PC-9 (cell line): ENCODE data around the gene REC114. TPM values are rescaled to one million over a fixed set of nuclear protein-coding genes. Genes with fewer than 3 reads are reported as not detected.

ENCODE experiments used
- BruUV-seq: library from RNA; stranded (reverse); fragments of 400-500 nt; replicated peaks from 2 replicates; lab custom pipeline; 2021; lab: Mats Ljungman, UMichigan
- CTCF ChIA-PET: fragments of 300-600 bp; sonication (Branson Sonifier 250); formaldehyde crosslinking; loops from one replicate; lab custom pipeline; 2022; ENCODE audit warnings: antibody characterized with exemption; lab: Charles Lee
- POLR2A ChIA-PET: fragments of 300-600 bp; sonication (Branson Sonifier 250); formaldehyde crosslinking; loops from one replicate; lab custom pipeline; 2022; ENCODE audit warnings: antibody characterized with exemption; ENCODE audit not compliant: unreplicated experiment; lab: Charles Lee
- DNase-seq, 2 experiments: peaks; one replicate each; pipeline versions ENCODE4 v3.0.0 to v3.0.0-alpha.2; 2015 to 2022; ENCODE audit warnings: mixed read lengths in 1 of 2
- H2AFZ ChIP-seq: fragments of 200-600 bp; sonication (generic); 2 replicates; pipeline ENCODE4 v1.8.1; 2017; ENCODE audit warnings: antibody characterized with exemption
- H3F3A ChIP-seq: fragments of 200-600 bp; sonication (generic); 2 replicates; pipeline ENCODE4 v1.8.1; 2017; ENCODE audit warnings: antibody characterized with exemption, mild to moderate bottlenecking, low read depth; ENCODE audit not compliant: insufficient read depth
- H3K27ac ChIP-seq: fragments of 200-600 bp; sonication (generic); 2 replicates; pipeline ENCODE4 v1.6.1; 2016; ENCODE audit warnings: mixed run types
- H3K27me3 ChIP-seq: fragments of 200-600 bp; sonication (generic); 2 replicates; pipeline ENCODE4 v1.6.1; 2016; ENCODE audit warnings: low read depth, mixed run types; ENCODE audit not compliant: insufficient read depth
- H3K36me3 ChIP-seq: fragments of 200-600 bp; sonication (generic); 2 replicates; pipeline ENCODE4 v1.6.1; 2016; ENCODE audit warnings: low read depth, mixed run types
- H3K4me1 ChIP-seq: fragments of 200-600 bp; sonication (generic); replicated peaks from 2 replicates; pipeline ENCODE4 v1.6.1; 2016; ENCODE audit warnings: mixed run types; ENCODE audit not compliant: insufficient read depth
- H3K4me2 ChIP-seq: fragments of 200-600 bp; sonication (generic); 2 replicates; pipeline ENCODE4 v1.6.1; 2017; ENCODE audit warnings: mixed run types
- H3K4me3 ChIP-seq: fragments of 200-600 bp; sonication (generic); 2 replicates; pipeline ENCODE4 v1.6.1; 2016; ENCODE audit warnings: mixed run types
- H3K79me2 ChIP-seq: fragments of 200-600 bp; sonication (generic); 2 replicates; pipeline ENCODE4 v1.6.1; 2017; ENCODE audit warnings: low read depth, mixed run types
- H3K9me2 ChIP-seq: fragments of 200-600 bp; sonication (generic); 2 replicates; pipeline ENCODE4 v1.8.1; 2017; ENCODE audit warnings: mild to moderate bottlenecking; ENCODE audit not compliant: insufficient read depth
- H3K9me3 ChIP-seq: fragments of 200-600 bp; sonication (generic); 2 replicates; pipeline ENCODE4 v1.8.1; 2016; ENCODE audit warnings: low read depth; ENCODE audit not compliant: insufficient read depth
- H4K20me1 ChIP-seq: fragments of 200-600 bp; sonication (generic); 2 replicates; pipeline ENCODE4 v1.8.1; 2017; ENCODE audit not compliant: insufficient read depth
- EZH2 ChIP-seq: fragments of 200-600 bp; sonication (generic); IDR thresholded peaks from 2 replicates; pipeline ENCODE4 v1.8.0; 2017; ENCODE audit warnings: antibody characterized with exemption, low read depth
- intact Hi-C: fragments of 100-400 bp; cut with micrococcal nuclease; formaldehyde crosslinking; loops from one replicate; pipeline ENCODE4 v1.10.0; 2022; ENCODE audit not compliant: unreplicated experiment
- total RNA-seq: library from RNA; stranded (reverse); gene quantifications from 2 replicates; pipeline ENCODE4 v1.2.3, GENCODE V29; 2021
- TF ChIP-seq, protein P1 (sequence below): fragments of 200-600 bp; sonication (generic); conservative IDR thresholded peaks from 2 replicates; pipeline ENCODE4 v1.6.1; 2017; ENCODE audit warnings: mixed run types, antibody characterized with exemption, mild to moderate bottlenecking, moderate library complexity

REC114 gene
- total RNA-seq, 1 experiment from 2014 or later: not detected

DNA sequence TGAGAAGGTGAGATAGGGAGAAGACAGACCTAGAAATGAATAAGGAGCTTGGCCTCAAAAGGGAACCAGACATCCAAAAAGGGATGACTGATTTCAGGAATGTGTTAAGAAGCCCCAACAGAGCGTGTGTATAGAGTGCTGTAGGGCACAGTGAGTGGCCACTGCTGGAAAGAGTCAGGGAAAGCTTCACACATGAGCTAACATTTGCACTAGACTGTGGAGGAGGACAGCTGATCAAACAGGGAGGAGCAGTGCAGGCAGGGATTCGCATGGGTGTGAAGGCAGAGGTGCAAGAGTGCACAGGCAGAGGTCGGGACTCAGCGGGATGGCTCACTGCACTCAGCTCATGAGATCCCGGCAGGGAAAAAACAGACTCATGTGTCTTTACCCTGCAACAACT, 128.4 kb downstream of the REC114 start:
- Histone ChIP-seq H3K4me3 (no peak overlapping the region), H3K27ac (no peak overlapping the region), H2AFZ (no peak overlapping the region), H4K20me1 (peaks cover 8% of the 10 kb centered on the region; the same call in 1 of the 2 replicates), H3F3A (no peaks in the 10 kb centered on the region), H3K4me1 (no peaks in the 10 kb centered on the region), H3K9me3 (no peaks in the 10 kb centered on the region), H3K4me2 (no peak overlapping the region), H3K36me3 (peaks cover 31% of the 10 kb centered on the region), H3K9me2 (no peaks in the 10 kb centered on the region), H3K79me2 (no peaks in the 10 kb centered on the region), H3K27me3 (no peaks in the 10 kb centered on the region)
- TF ChIP-seq, protein P1, sequence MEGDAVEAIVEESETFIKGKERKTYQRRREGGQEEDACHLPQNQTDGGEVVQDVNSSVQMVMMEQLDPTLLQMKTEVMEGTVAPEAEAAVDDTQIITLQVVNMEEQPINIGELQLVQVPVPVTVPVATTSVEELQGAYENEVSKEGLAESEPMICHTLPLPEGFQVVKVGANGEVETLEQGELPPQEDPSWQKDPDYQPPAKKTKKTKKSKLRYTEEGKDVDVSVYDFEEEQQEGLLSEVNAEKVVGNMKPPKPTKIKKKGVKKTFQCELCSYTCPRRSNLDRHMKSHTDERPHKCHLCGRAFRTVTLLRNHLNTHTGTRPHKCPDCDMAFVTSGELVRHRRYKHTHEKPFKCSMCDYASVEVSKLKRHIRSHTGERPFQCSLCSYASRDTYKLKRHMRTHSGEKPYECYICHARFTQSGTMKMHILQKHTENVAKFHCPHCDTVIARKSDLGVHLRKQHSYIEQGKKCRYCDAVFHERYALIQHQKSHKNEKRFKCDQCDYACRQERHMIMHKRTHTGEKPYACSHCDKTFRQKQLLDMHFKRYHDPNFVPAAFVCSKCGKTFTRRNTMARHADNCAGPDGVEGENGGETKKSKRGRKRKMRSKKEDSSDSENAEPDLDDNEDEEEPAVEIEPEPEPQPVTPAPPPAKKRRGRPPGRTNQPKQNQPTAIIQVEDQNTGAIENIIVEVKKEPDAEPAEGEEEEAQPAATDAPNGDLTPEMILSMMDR: no peak
- TF ChIP-seq EZH2: no peak
- ChIA-PET POLR2A (no interaction called here), CTCF (no interaction called here)
- no peak for DNase-seq
- BruUV-seq: no TSS peak
- intact Hi-C loops: no loop called here

DNA sequence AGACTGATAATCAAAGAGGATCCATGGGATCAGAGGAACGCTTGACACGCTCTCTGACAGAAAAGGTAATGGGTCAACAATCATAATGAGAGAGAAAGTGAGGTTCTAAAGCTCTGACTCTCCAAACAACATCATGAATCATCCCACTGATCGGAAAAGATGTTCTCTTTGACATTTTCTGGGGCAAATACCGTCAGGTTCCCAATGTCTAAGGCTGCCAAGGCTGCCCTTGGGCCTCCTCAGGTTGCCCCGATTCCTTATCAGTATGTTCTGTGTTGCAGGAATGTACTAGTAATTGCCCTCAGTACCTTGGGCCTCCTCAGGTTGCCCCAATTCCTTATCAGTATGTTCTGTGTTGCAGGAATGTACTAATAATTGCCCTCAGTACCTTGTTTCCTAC, 129.3 kb downstream of the REC114 start:
- H4K20me1 ChIP-seq: peaks cover 8% of the 10 kb centered on the region; the same call in 1 of the 2 replicates
- DNase-seq: no peak
- no peak overlapping the region for H3K27ac ChIP-seq
- H3F3A ChIP-seq: no peaks in the 10 kb centered on the region
- H3K9me3 ChIP-seq: no peaks in the 10 kb centered on the region
- CTCF ChIA-PET: no interaction called here
- H3K4me3 ChIP-seq: no peak overlapping the region
- TF ChIP-seq EZH2: no peak
- TF ChIP-seq, protein P1: no peak
- POLR2A ChIA-PET: no interaction called here
- H3K9me2 ChIP-seq: no peaks in the 10 kb centered on the region
- no TSS peak for BruUV-seq
- peaks cover 31% of the 10 kb centered on the region for H3K36me3 ChIP-seq
- intact Hi-C loops: no loop called here
- H3K27me3 ChIP-seq: no peaks in the 10 kb centered on the region
- no peaks in the 10 kb centered on the region for H3K79me2 ChIP-seq
- H2AFZ ChIP-seq: no peak overlapping the region
- H3K4me2 ChIP-seq: no peak overlapping the region
- H3K4me1 ChIP-seq: no peaks in the 10 kb centered on the region

DNA sequence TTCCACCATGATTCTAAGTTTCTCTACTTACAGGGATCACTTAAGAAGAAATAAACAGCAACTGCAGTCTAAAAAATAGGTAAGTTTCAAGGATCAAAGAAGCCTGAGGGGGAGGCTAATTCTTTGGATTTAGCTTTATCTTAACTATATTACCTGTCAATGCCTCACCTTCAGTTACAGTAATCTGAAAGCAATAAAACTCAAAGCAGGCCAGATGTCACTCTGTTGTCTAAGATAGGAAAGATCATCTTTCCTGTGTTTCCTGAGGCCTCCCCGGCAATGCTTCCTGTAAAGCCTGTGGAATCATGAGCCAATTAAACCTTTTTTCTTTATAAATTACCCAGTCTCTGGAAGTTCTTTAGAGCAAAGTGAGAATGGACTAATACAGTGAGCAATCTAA, 130.1 kb downstream of the REC114 start:
- Histone ChIP-seq H3K4me1 (no peaks in the 10 kb centered on the region), H3K27me3 (no peaks in the 10 kb centered on the region), H2AFZ (no peak overlapping the region), H3K36me3 (peaks cover 31% of the 10 kb centered on the region), H3K27ac (no peak overlapping the region), H3K4me3 (no peak overlapping the region), H3K9me3 (no peaks in the 10 kb centered on the region), H3F3A (no peaks in the 10 kb centered on the region), H3K4me2 (no peak overlapping the region), H3K79me2 (no peaks in the 10 kb centered on the region), H4K20me1 (peaks cover under 1% of the 10 kb centered on the region; the same call in 1 of the 2 replicates), H3K9me2 (no peaks in the 10 kb centered on the region)
- POLR2A ChIA-PET: no interaction called here
- CTCF ChIA-PET: no interaction called here
- no peak for DNase-seq
- no TSS peak for BruUV-seq
- TF ChIP-seq EZH2: no peak
- TF ChIP-seq, protein P1: no peak
- intact Hi-C loops: no loop called here
